HG03135 (cell line): ENCODE data around the gene AKAP6.

Experiments used
- ATAC-seq: cut with Tn5 transposase; IDR thresholded peaks from one replicate; pipeline ENCODE4 v1.9.1; 2021; ENCODE audit warnings: mild to moderate bottlenecking, moderate library complexity; ENCODE audit not compliant: unreplicated experiment

Gene AKAP6

DNA sequence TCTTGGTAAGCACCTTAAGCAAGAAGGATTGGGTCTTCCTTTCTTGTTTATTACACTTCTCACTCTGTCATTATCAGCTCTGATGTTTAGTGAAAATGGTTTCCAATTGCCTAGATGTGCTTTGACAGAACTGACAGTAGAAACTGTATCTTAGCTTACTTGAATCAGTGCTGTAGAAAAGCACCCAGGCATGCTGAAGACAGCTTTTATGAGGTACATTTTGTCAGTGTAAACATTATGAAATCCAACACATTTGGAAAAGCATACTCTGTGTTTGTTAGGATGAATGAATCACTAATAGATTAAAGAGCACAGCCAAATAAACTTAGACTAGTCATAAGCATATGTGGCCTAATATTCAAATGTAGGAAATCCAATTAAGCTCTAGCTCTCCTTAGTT is 319.3 kb downstream of the AKAP6 start:
- ATAC-seq = no peak

GRCh38 chr14:32650030-32650429 is 320.9 kb downstream of the AKAP6 start:
- ATAC-seq = no peak

GRCh38 chr14:32650665-32651064 is 321.6 kb downstream of the AKAP6 start:
- ATAC-seq = no peak

DNA sequence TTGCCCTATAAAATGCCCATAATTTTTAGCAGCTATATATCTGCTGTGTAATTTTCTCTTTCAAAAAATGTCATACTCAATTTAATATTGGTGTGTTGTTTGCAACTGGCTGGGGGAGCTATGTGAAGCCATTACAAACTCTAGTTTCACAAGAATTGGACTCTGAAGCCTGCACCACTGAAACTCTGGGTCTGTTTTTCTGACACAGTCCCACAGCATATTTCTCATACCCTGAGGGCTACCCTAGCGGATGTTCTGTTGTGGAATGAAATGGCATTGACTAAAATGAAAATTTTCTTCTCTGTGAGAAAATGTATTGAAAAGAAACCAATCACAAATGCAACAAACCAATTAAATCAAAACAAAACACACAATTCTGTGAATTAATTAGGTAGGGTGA is 325.0 kb downstream of the AKAP6 start:
- ATAC-seq = no peak

- ATAC-seq = no peak
Measured at GRCh38 chr14:32656601-32657000, 327.5 kb downstream of the AKAP6 start.

- ATAC-seq = no peak
Measured at GRCh38 chr14:32657081-32657480, 328.0 kb downstream of the AKAP6 start.

DNA sequence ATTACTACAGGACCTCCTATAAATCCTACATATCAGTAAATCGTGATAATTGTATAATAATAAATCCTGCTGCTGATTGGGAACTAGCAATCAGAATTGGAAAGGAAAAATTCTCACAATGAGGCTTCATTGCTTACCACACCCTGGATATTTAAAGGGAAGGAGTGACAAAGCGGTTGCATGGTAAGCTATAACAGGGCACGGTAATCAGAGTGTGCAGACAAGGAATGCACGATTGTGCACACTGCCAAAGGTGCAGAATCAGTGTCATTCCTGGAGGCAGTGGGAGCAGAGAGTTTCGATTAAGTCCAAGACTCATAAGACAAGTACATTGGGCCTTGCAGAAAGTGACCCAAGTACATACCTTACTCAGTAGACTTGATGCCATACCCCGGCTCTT is 332.1 kb downstream of the AKAP6 start:
- ATAC-seq = no peak

- ATAC-seq = no peak
Measured at GRCh38 chr14:32662211-32662610, 333.1 kb downstream of the AKAP6 start.

- ATAC-seq = no peak
Measured at GRCh38 chr14:32666308-32666707, 337.2 kb downstream of the AKAP6 start.

DNA sequence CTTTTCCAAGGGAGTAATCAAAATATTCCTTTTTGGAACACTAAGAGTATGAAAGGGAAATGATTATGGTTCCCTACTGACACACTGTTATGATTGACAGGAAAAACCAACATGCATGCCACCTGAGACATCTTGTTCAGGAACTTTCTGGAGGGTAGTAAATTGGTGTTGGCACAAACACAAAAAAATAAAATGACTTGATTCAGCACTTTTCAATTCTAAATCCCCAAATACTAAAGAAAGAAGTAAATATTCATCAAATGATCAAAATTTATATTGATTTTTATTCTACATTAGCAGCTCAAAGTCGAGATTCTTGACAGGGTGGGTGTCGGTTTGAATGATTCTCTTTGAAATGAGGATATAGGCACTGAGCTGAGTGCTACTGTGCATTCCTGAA is 338.2 kb downstream of the AKAP6 start:
- ATAC-seq = no peak

- ATAC-seq = no peak
Measured at GRCh38 chr14:32667791-32668190, 338.7 kb downstream of the AKAP6 start.

GRCh38 chr14:32669391-32669790 is 340.3 kb downstream of the AKAP6 start:
- ATAC-seq = no peak

DNA sequence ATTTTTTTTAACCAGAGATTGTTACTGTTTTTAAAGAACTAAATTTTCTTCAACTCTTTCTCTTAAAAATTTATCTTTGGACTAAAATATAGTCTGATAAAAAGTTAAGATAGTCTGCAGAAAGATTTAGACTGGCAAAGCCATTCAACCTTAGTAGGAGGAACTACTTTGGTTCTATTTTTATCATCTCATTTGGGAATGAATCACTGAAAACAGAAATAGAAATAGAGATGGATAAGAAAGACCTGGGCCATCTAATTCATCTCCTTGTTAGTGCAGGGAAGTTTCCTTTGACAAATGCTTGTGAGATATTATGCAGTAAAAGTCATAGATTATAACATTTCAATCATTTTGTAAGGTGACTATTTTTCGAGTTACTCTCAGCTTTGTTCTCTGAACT is 346.3 kb downstream of the AKAP6 start:
- no peak for ATAC-seq

DNA sequence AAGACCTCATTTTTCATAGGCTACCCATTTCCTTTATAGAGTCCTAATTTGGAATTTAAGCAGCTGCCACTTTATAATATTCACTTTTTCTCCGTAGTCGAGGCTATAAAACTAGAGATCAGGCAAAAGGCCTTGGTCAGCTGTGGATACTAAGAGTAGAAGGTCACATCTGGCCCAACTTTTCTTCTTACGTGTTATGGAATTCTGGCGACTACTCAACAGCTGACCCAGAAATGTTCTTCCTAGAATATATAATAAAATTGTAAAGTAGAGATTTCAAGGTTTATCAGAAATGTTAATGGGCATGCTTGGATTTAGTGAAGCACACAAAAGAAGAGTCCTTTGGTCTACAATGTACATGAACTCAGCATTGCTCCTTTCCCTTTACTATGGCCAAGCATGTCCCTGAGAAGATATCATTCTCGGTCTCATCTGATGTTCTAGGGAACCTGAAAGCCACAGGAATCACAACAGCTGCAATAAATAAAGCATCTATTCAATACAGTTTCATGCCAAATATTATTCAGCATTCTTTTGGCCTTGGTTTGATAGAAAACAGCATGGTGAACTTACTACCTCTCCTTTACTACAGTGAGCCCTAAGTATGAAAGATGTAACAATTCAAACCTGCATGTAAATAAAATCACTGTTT is 348.2 kb downstream of the AKAP6 start:
- ATAC-seq = no peak

DNA sequence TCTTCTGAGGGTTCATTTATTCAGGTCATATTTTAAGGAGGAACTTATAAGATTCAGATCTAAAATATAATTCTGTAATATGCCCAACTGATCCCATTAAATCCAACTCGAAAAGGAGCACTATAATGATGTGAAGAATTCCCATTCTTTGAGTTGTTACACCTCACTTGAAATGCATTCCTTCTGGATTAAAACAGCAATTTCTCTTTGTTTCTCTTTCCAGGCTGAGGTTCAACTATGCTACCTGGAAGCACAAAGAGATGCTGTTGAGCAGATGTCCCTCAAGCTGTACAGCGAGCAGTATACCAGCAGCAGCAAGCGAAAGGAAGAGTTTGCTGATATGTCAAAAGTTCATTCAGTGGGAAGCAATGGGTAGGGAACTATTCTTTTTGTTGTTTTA is 349.0 kb downstream of the AKAP6 start:
- no peak for ATAC-seq

GRCh38 chr14:32679927-32680612 is 351.0 kb downstream of the AKAP6 start:
- no peak for ATAC-seq

GRCh38 chr14:32681598-32681997 is 352.5 kb downstream of the AKAP6 start:
- ATAC-seq = no peak

DNA sequence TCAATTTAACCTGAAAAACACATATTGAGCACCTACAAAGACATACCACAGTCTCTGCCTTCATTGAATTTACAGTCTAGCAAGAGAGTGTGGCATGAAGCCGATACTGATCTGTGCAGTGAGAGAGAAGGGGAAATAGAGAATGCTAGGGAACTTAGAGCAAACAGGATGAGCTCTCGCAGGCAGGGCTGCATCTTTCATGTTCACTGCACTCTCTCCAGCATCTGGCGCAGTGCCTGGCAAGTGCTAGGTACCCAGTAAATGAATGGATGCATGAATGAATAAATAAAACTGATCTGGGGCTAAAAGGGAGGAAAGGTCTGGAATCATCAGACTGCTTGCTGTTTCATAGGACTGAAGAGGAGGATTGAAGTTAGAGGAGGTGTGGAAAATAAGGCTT is 353.1 kb downstream of the AKAP6 start:
- ATAC-seq = no peak

GRCh38 chr14:32683679-32684078 is 354.6 kb downstream of the AKAP6 start:
- no peak for ATAC-seq

DNA sequence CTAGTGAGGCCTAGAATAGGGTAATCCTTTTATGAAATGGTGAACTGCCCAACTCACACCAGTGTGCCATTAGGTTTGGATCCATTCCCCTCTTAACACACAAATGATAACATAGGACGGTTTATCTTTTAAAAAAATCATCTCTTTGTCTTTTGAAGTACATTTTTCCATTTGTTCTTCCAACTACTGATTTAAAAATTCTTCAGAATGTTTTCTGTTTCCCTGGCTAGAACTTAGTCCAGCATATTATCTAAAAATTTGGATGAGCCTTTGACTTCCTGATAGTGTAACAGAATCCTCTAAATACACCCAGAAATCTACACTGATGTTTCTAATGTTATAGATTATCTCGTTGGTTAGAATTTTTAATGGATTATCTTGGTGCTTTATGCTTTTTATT is 359.8 kb downstream of the AKAP6 start:
- ATAC-seq = no peak

DNA sequence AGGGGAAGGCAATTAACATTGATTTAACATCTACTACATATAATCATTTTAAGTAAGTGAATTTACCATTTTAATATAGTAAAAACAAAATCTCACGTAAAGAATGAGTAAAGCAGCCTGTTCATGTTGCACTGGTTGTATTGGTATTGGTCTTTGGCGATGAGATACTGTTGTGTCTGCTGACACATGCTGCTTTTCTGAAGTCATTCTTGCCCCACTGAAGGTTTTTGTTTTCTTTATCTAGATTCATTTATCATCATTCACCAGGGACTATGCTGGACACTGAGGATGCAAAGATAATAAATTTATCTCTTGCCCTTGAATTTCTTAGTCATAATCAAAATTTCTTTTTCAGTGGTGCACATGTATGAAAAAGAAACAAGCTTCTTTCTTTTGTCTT is 363.3 kb downstream of the AKAP6 start:
- ATAC-seq = no peak

DNA sequence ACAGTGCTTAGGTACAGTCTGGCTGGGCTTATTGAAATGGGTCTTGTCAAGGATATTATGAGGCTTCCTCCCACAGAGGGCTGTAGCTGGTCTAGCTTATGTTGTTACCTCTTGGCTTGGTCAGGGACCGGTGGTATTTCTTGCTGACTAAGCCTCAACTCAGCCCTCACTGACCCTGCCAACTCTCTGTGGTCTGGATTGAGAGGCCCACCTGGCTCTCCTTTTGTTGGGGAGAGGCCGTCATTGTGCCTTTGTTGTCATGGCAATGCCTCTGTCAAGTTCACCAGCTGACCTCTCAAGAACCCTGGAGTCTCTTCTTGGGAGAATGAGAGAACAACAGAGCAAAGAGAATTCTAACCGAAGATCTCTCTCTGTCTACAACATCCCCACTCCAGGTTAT is 364.0 kb downstream of the AKAP6 start:
- ATAC-seq = no peak
